Ishikawa (cell line): ENCODE measurements around the gene CACUL1.

Experiments used
- CEBPB ChIP-seq: IDR thresholded peaks from 2 replicates; pipeline ENCODE4 v1.6.1; 2012
- EGR1 ChIP-seq: IDR thresholded peaks from 2 replicates; pipeline ENCODE4 v1.6.1; 2012
- EP300 ChIP-seq: IDR thresholded peaks from 2 replicates; pipeline ENCODE4 v1.6.1; 2012; ENCODE audit warnings: borderline replicate concordance
- FOXM1 ChIP-seq: IDR thresholded peaks from 2 replicates; pipeline ENCODE4 v1.6.1; 2012; ENCODE audit warnings: low read depth, borderline replicate concordance
- MAX ChIP-seq: IDR thresholded peaks from 2 replicates; pipeline ENCODE4 v1.6.1; 2012
- RAD21 ChIP-seq: IDR thresholded peaks from 2 replicates; pipeline ENCODE4 v1.6.1; 2012; ENCODE audit warnings: low read depth
- TAF1 ChIP-seq: IDR thresholded peaks from 2 replicates; pipeline ENCODE4 v1.6.1; 2012; ENCODE audit warnings: low read depth, mild to moderate bottlenecking
- YY1 ChIP-seq: IDR thresholded peaks from 2 replicates; pipeline ENCODE4 v1.6.1; 2012; ENCODE audit warnings: low read depth
- ZBTB7A ChIP-seq: IDR thresholded peaks from 2 replicates; pipeline ENCODE4 v1.6.1; 2012; ENCODE audit warnings: low read depth
- TF ChIP-seq, protein P1 (sequence below): IDR thresholded peaks from 2 replicates; pipeline ENCODE4 v1.6.1; 2012; ENCODE audit warnings: low read depth, mild to moderate bottlenecking

DNA sequence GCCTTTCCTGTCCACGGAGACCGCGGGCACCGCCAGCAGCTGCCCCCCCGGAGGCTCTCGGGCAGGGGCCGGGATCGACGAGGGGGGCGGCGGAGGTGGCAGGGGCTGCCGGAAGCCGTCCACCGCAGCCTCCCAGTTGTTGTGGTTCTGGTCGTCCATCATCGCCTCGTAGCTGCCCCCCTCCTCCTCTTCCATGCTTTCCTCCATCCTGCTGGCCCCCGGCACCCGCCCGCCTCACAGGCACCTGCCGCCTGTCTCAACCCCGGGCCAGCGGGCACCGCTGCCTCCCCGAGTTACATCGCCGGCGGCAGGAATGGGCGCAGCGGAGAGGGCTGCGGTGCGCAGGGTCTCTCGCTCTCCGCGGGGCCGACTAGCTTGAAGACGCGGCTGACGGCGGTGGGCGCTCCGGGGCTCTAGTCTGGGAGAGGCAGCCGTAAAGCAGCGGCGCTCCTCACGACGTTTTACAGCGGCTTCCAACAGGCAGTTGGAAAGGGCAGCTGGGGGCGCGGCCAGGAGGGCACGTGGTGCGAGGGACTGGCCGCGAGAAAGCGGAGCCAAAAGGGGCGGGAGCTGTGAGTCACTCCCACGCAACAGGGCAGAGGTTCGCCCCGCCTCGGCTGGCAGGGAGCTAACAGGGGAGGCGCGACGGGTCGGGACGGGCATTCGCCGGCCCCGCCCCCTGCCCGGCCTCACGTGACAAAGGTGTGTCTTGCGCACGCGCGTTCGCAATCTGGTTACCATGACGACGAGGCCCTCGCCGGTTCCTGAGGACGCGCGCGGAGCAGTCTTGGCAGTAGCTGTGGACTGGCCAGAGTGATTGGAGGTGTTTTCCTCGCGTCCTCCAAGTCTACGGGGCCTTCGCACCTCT is at the start of gene CACUL1:
- peak; percentile 56; the same call in 1 of the 2 replicates for TF ChIP-seq EP300
- TF ChIP-seq MAX = peak; percentile 83
- peak; percentile 98 for TF ChIP-seq EGR1
- TF ChIP-seq TAF1 = peak; percentile 97
- peak; percentile 24; the same call in 1 of the 2 replicates for TF ChIP-seq YY1
- peak; percentile 83 for TF ChIP-seq ZBTB7A
- TF ChIP-seq, protein P1, sequence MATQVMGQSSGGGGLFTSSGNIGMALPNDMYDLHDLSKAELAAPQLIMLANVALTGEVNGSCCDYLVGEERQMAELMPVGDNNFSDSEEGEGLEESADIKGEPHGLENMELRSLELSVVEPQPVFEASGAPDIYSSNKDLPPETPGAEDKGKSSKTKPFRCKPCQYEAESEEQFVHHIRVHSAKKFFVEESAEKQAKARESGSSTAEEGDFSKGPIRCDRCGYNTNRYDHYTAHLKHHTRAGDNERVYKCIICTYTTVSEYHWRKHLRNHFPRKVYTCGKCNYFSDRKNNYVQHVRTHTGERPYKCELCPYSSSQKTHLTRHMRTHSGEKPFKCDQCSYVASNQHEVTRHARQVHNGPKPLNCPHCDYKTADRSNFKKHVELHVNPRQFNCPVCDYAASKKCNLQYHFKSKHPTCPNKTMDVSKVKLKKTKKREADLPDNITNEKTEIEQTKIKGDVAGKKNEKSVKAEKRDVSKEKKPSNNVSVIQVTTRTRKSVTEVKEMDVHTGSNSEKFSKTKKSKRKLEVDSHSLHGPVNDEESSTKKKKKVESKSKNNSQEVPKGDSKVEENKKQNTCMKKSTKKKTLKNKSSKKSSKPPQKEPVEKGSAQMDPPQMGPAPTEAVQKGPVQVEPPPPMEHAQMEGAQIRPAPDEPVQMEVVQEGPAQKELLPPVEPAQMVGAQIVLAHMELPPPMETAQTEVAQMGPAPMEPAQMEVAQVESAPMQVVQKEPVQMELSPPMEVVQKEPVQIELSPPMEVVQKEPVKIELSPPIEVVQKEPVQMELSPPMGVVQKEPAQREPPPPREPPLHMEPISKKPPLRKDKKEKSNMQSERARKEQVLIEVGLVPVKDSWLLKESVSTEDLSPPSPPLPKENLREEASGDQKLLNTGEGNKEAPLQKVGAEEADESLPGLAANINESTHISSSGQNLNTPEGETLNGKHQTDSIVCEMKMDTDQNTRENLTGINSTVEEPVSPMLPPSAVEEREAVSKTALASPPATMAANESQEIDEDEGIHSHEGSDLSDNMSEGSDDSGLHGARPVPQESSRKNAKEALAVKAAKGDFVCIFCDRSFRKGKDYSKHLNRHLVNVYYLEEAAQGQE = 0 out of 2 replicates have a peak, but pooled peaks have one; percentile 15
- 0 out of 2 replicates have a peak, but pooled peaks have one; percentile 12 for TF ChIP-seq RAD21
- no peak for TF ChIP-seq FOXM1
- no peak for TF ChIP-seq CEBPB
